Measurements from ENCODE around the gene CACNA2D3. TPM values are rescaled to one million over a fixed set of nuclear protein-coding genes. Genes with fewer than 3 reads are reported as not detected.

CACNA2D3 gene
- total RNA-seq, 4 donors from 2014 or later: 0.55 to 3.4 (median 1.6) TPM

GRCh38 chr3:54837964-54838363 lies 715.6 kb downstream of the CACNA2D3 start:
- Histone ChIP-seq H3K27ac (no peak overlapping the region), H3K4me1 (no peaks in the 10 kb centered on the region), H3K4me3 (no peak overlapping the region), H3K27me3 (no peaks in the 10 kb centered on the region), H3K9me3 (no peaks in the 10 kb centered on the region), H3K36me3 (no peaks in the 10 kb centered on the region)
- in situ Hi-C loops (cut with MboI; ENCODE audit: low pct_ligation_motif_present in 1 of 4, low pct_unique_long_range_greater_than_20kb in 1 of 4, low sequenced_read_pairs in 3 of 4): loop anchor here in 1 of 4 donors (25.0 kb wide), 1 partner anchor 426 kb away; no protein-coding TSS in a partner anchor
- DNase-seq: no peak
- TF ChIP-seq POLR2A (IDR thresholded peaks at IDR 0.05) (no peak), CTCF (IDR thresholded peaks at IDR 0.05) (no peak), EP300 (IDR thresholded peaks at IDR 0.05; ENCODE audit: low read depth) (no peak), POLR2AphosphoS5 (IDR thresholded peaks at IDR 0.05) (no peak)
- WGBS, 2 donors (ENCODE audit: low coverage in 1 of 2): 48 to 50% methylated on average over 2 of the region's 2 CpGs
- intact Hi-C loops (cut with DNase I; ENCODE audit: low total_unique reads): no loop called here

- no peaks in the 10 kb centered on the region for H3K9me3 ChIP-seq
- 67 to 71% methylated on average over 1 to 4 of the region's 4 CpGs for WGBS, 2 donors (ENCODE audit: low coverage in 1 of 2)
- in situ Hi-C loops (cut with MboI; ENCODE audit: low pct_ligation_motif_present in 1 of 4, low pct_unique_long_range_greater_than_20kb in 1 of 4, low sequenced_read_pairs in 3 of 4) (loop anchor here in 1 of 4 donors (25.0 kb wide), 1 partner anchor 429 kb away; no protein-coding TSS in a partner anchor), intact Hi-C loops (cut with DNase I; ENCODE audit: low total_unique reads) (no loop called here)
- H3K36me3 ChIP-seq: no peaks in the 10 kb centered on the region
- no peaks in the 10 kb centered on the region for H3K27me3 ChIP-seq
- TF ChIP-seq POLR2AphosphoS5 (IDR thresholded peaks at IDR 0.05) (no peak), POLR2A (IDR thresholded peaks at IDR 0.05) (no peak), EP300 (IDR thresholded peaks at IDR 0.05; ENCODE audit: low read depth) (no peak), CTCF (IDR thresholded peaks at IDR 0.05) (no peak)
- DNase-seq: no peak
- H3K27ac ChIP-seq: no peak overlapping the region
- H3K4me3 ChIP-seq: no peak overlapping the region
- H3K4me1 ChIP-seq: no peaks in the 10 kb centered on the region
These were observed 719.1 kb downstream of the CACNA2D3 start for GRCh38 chr3:54841471-54841870.

- no peak for DNase-seq
- intact Hi-C loops (cut with DNase I; ENCODE audit: low total_unique reads): no loop called here
- TF ChIP-seq CTCF (IDR thresholded peaks at IDR 0.05): no peak
- TF ChIP-seq POLR2AphosphoS5 (IDR thresholded peaks at IDR 0.05): no peak
- no peak for TF ChIP-seq POLR2A (IDR thresholded peaks at IDR 0.05)
- no peak for TF ChIP-seq EP300 (IDR thresholded peaks at IDR 0.05; ENCODE audit: low read depth)
- Histone ChIP-seq H3K36me3 (no peaks in the 10 kb centered on the region), H3K27ac (no peak overlapping the region), H3K4me3 (no peak overlapping the region), H3K9me3 (no peaks in the 10 kb centered on the region), H3K27me3 (no peaks in the 10 kb centered on the region), H3K4me1 (no peaks in the 10 kb centered on the region)
- in situ Hi-C loops (cut with MboI; ENCODE audit: low pct_ligation_motif_present in 1 of 4, low pct_unique_long_range_greater_than_20kb in 1 of 4, low sequenced_read_pairs in 3 of 4): loop anchor here in 1 of 4 donors (25.0 kb wide), 1 partner anchor 431 kb away; no protein-coding TSS in a partner anchor
- 42 to 66% methylated on average over 2 of the region's 2 CpGs for WGBS, 2 donors (ENCODE audit: low coverage in 1 of 2)
These were observed 721.0 kb downstream of the CACNA2D3 start for GRCh38 chr3:54843352-54843751.

- DNase-seq: no peak
- no peak for TF ChIP-seq CTCF (IDR thresholded peaks at IDR 0.05)
- no peak for TF ChIP-seq POLR2AphosphoS5 (IDR thresholded peaks at IDR 0.05)
- TF ChIP-seq EP300 (IDR thresholded peaks at IDR 0.05; ENCODE audit: low read depth): no peak
- TF ChIP-seq POLR2A (IDR thresholded peaks at IDR 0.05): no peak
- in situ Hi-C loops (cut with MboI; ENCODE audit: low pct_ligation_motif_present in 1 of 4, low pct_unique_long_range_greater_than_20kb in 1 of 4, low sequenced_read_pairs in 3 of 4) (loop anchor here in 1 of 4 donors (25.0 kb wide), 1 partner anchor 432 kb away; no protein-coding TSS in a partner anchor), intact Hi-C loops (cut with DNase I; ENCODE audit: low total_unique reads) (no loop called here)
- H3K4me1 ChIP-seq: no peaks in the 10 kb centered on the region
- no peaks in the 10 kb centered on the region for H3K9me3 ChIP-seq
- 75 to 83% methylated on average over 5 of the region's 5 CpGs for WGBS, 2 donors (ENCODE audit: low coverage in 1 of 2)
- no peaks in the 10 kb centered on the region for H3K27me3 ChIP-seq
- no peak overlapping the region for H3K4me3 ChIP-seq
- no peak overlapping the region for H3K27ac ChIP-seq
- H3K36me3 ChIP-seq: no peaks in the 10 kb centered on the region
These were observed 721.9 kb downstream of the CACNA2D3 start for GRCh38 chr3:54844211-54844610.

Measured in transverse colon (tissue), 4 donors.